A549 (cell line): ENCODE results near the gene OPCML. TPM values are rescaled to one million over a fixed set of nuclear protein-coding genes. Genes with fewer than 3 reads are reported as not detected.

Source experiments
- ATAC-seq, 2 experiments: fragments of 200-7000 bp in 1 of 2; fragments of >200 bp in 1 of 2; cut with Nextera tagmentation in 1 of 2; cut with Tn5 transposase in 1 of 2; 3 replicates each; pipeline versions ENCODE4 v1.8.0 to v1.9.1; 2018 to 2020; ENCODE audit warnings: mild to moderate bottlenecking in 1 of 2, moderate library complexity in 1 of 2
- CTCF ChIA-PET: fragments of 300-600 bp; sonication (Branson Sonifier 250); formaldehyde crosslinking; extraction: SDS; loops from one replicate; lab custom pipeline; 2021; ENCODE audit warnings: antibody characterized with exemption, inconsistent platforms; lab: Yijun Ruan, JAX
- POLR2A ChIA-PET: fragments of 350-600 bp; formaldehyde crosslinking; extraction: SDS; loops from one replicate; lab custom pipeline; 2021; ENCODE audit warnings: antibody characterized with exemption, inconsistent platforms; lab: Yijun Ruan, JAX
- DNase-seq, 2 experiments: peaks; one replicate each; pipeline versions ENCODE4 v3.0.0 to v3.0.0-alpha.2; 2011 to 2016; ENCODE audit warnings: low read depth in 1 of 2, low spot score in 1 of 2
- FAIRE-seq: peaks from 2 replicates; lab custom pipeline; 2011; peaks lifted over from hg19 to GRCh38; lab: Jason Lieb, UNC
- H3K27ac ChIP-seq, 2 experiments: fragments of >200 bp; sonication (Bioruptor Twin); formaldehyde crosslinking; 3 replicates each; pipeline ENCODE4 v1.5.1; 2016 to 2017
- H3K4me1 ChIP-seq: fragments of >200 bp; sonication (Bioruptor Twin); formaldehyde crosslinking; 3 replicates; pipeline ENCODE4 v1.6.1; 2016
- H3K4me2 ChIP-seq: fragments of >200 bp; sonication (Bioruptor Twin); formaldehyde crosslinking; 3 replicates; pipeline ENCODE4 v1.6.1; 2016
- H3K4me3 ChIP-seq: fragments of >200 bp; sonication (Bioruptor Twin); formaldehyde crosslinking; 3 replicates; pipeline ENCODE4 v1.5.1; 2016
- H3K9me3 ChIP-seq: fragments of >200 bp; sonication (Bioruptor Twin); formaldehyde crosslinking; 3 replicates; pipeline ENCODE4 v1.6.1; 2016
- CEBPB ChIP-seq, 2 experiments: fragments of >200 bp in 1 of 2; sonication (Bioruptor Twin) in 1 of 2; formaldehyde crosslinking in 1 of 2; IDR thresholded peaks; 2 replicates each; pipeline ENCODE4 v1.6.1; 2012 to 2016
- CHD2 ChIP-seq: fragments of 150-350 bp; IDR thresholded peaks from 2 replicates; pipeline ENCODE4 v1.6.1; 2014; ENCODE audit warnings: low read length; ENCODE audit not compliant: partially characterized antibody
- EHF ChIP-seq: fragments of 250-450 bp; sonication (Bioruptor Pico); IDR thresholded peaks from 2 replicates; pipeline ENCODE4 v1.5.0; 2020; ENCODE audit warnings: mild to moderate bottlenecking
- EHMT2 ChIP-seq: fragments of 200-600 bp; sonication (generic); IDR thresholded peaks from 2 replicates; pipeline ENCODE4 v1.6.1; 2016; ENCODE audit warnings: antibody characterized with exemption, low read depth, mild to moderate bottlenecking, moderate library complexity
- EP300 ChIP-seq, 2 experiments: fragments of >200 bp; sonication (Bioruptor Twin); formaldehyde crosslinking; IDR thresholded peaks; 2 replicates in 1 of 2; 3 replicates in 1 of 2; pipeline ENCODE4 v1.6.1; 2016 to 2017
- ESRRA ChIP-seq: fragments of 150-350 bp; IDR thresholded peaks from 2 replicates; pipeline ENCODE4 v1.6.1; 2014; ENCODE audit warnings: mild to moderate bottlenecking, low read length, borderline replicate concordance
- FOSB ChIP-seq: fragments of 250-450 bp; sonication (Bioruptor Pico); IDR thresholded peaks from 2 replicates; pipeline ENCODE4 v1.5.0; 2020; ENCODE audit warnings: mild to moderate bottlenecking, moderate library complexity
- FOXS1 ChIP-seq: fragments of 250-450 bp; sonication (Bioruptor Pico); IDR thresholded peaks from 2 replicates; pipeline ENCODE4 v1.5.0; 2020; ENCODE audit warnings: mild to moderate bottlenecking, moderate library complexity
- HDAC2 ChIP-seq: fragments of 200-600 bp; sonication (generic); IDR thresholded peaks from 2 replicates; pipeline ENCODE4 v1.6.1; 2016
- HOXB13 ChIP-seq: fragments of 250-450 bp; sonication (Bioruptor Pico); IDR thresholded peaks from 2 replicates; pipeline ENCODE4 v1.5.0; 2020; ENCODE audit warnings: low read depth, mild to moderate bottlenecking, moderate library complexity
- KDM5A ChIP-seq: fragments of 200-600 bp; sonication (generic); IDR thresholded peaks from 2 replicates; pipeline ENCODE4 v1.6.1; 2016; ENCODE audit warnings: antibody characterized with exemption, mild to moderate bottlenecking
- MAX ChIP-seq: IDR thresholded peaks from 2 replicates; pipeline ENCODE4 v1.6.1; 2012
- NFE2L2 ChIP-seq: fragments of 150-350 bp; conservative IDR thresholded peaks from 2 replicates; pipeline ENCODE4 v1.6.1; 2014; ENCODE audit warnings: low read length
- POLR2A ChIP-seq: IDR thresholded peaks from 2 replicates; pipeline ENCODE4 v1.6.1; 2012; ENCODE audit warnings: mild to moderate bottlenecking, low read length
- POLR2AphosphoS2 ChIP-seq: conservative IDR thresholded peaks from 2 replicates; pipeline ENCODE4 v1.6.1; 2012; ENCODE audit warnings: low read length, improper control_type of control experiment, inconsistent platforms
- RAD21 ChIP-seq, 2 experiments: fragments of >200 bp in 1 of 2; sonication (Bioruptor Twin) in 1 of 2; formaldehyde crosslinking in 1 of 2; IDR thresholded peaks in 1 of 2; conservative IDR thresholded peaks in 1 of 2; 2 replicates in 1 of 2; 3 replicates in 1 of 2; pipeline ENCODE4 v1.6.1; 2012 to 2018; ENCODE audit warnings: inconsistent platforms in 1 of 2
- RCOR1 ChIP-seq: fragments of 150-350 bp; IDR thresholded peaks from 2 replicates; pipeline ENCODE4 v1.6.1; 2014; ENCODE audit warnings: antibody characterized with exemption, low read length, low read depth
- SMC3 ChIP-seq: fragments of >200 bp; sonication (Bioruptor Twin); formaldehyde crosslinking; IDR thresholded peaks from 3 replicates; pipeline ENCODE4 v1.6.1; 2018; ENCODE audit warnings: inconsistent platforms
- ZFP36 ChIP-seq: fragments of 450-650 bp; IDR thresholded peaks from 2 replicates; pipeline ENCODE4 v1.6.1; 2014; ENCODE audit warnings: borderline replicate concordance; ENCODE audit not compliant: partially characterized antibody
- WGBS: methylation state at CpG from one replicate; pipeline ENCODE4 v1.1.6; 2017; ENCODE audit errors: missing lambda C conversion rate; 5-methylcytosine and 5-hydroxymethylcytosine counted together
- polyA plus RNA-seq, 4 experiments: library from polyadenylated mRNA; depleted of rRNA in 3 of 4; stranded (reverse); fragments of >200 nt; fragmentation: RNase III in 1 of 4; extraction: RNeasy Plus Mini Kit Qiagen cat#74134 plus additional on column Dnase treatment in 1 of 4; gene quantifications; 2 replicates in 3 of 4; 3 replicates in 1 of 4; pipeline ENCODE4 v1.2.3, GENCODE V29; 2011 to 2017
- TF ChIP-seq, protein P1 (sequence below): fragments of 250-450 bp; sonication (Bioruptor Pico); IDR thresholded peaks from 2 replicates; pipeline ENCODE4 v1.5.0; 2020; ENCODE audit warnings: low read depth, mild to moderate bottlenecking, moderate library complexity
- TF ChIP-seq, protein P2 (sequence below): fragments of 450-650 bp; IDR thresholded peaks from 2 replicates; pipeline ENCODE4 v1.6.1; 2014; ENCODE audit warnings: antibody characterized with exemption
- TF ChIP-seq, protein P3 (sequence below): fragments of >200 bp; sonication (Bioruptor Twin); formaldehyde crosslinking; IDR thresholded peaks from 3 replicates; pipeline ENCODE4 v1.5.1; 2016
- TF ChIP-seq, protein P4 (sequence below): fragments of 200-600 bp; sonication (generic); IDR thresholded peaks from 2 replicates; pipeline ENCODE4 v1.6.1; 2016; ENCODE audit warnings: antibody characterized with exemption, mild to moderate bottlenecking, moderate library complexity
- TF ChIP-seq, protein P5 (sequence below): fragments of 150-350 bp; IDR thresholded peaks from 2 replicates; pipeline ENCODE4 v1.6.1; 2014; ENCODE audit warnings: low read depth, mild to moderate bottlenecking, low read length

The OPCML gene
- polyA plus RNA-seq, 2 of the 4 experiments (the other 2 are of a cell fraction) = not detected

DNA sequence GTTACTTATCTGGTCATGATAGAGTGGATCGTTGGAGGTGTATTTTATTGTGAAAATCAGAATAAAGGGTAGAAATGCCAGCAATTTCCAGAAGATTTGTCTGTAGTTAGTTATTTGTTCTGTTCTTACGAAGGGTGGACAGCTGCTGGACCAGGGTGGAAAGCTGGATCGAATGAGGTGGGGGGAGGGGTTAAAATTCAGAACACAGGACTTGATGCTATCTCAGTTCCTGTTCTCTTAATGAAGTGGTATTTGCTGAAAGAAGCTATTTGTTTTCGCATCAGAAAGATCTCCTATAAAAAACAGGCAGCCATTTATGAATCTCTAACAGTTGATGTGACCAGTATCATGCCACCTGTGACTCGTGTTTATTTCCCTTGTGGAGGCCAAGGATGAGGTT is 556.2 kb downstream of the OPCML start:
- ATAC-seq = no peak
- CTCF ChIA-PET = no interaction called here
- no peak overlapping the region for H3K4me3 ChIP-seq

GRCh38 chr11:132973686-132974085 is 558.6 kb downstream of the OPCML start:
- no peak for ATAC-seq
- CTCF ChIA-PET = no interaction called here
- FAIRE-seq = no peak

More for the DNA sequence above, 556.2 kb downstream of the OPCML start:
- DNase-seq (no peak), FAIRE-seq (no peak)
- TF ChIP-seq ESRRA = no peak
- TF ChIP-seq RAD21 (conservative IDR thresholded peaks at IDR 0.05 in 1 of 2, IDR thresholded peaks at IDR 0.05 in 1 of 2) = no peak
- no peak for TF ChIP-seq FOXS1
- TF ChIP-seq NFE2L2 = no peak
- no peak for TF ChIP-seq MAX
- TF ChIP-seq, protein P1, sequence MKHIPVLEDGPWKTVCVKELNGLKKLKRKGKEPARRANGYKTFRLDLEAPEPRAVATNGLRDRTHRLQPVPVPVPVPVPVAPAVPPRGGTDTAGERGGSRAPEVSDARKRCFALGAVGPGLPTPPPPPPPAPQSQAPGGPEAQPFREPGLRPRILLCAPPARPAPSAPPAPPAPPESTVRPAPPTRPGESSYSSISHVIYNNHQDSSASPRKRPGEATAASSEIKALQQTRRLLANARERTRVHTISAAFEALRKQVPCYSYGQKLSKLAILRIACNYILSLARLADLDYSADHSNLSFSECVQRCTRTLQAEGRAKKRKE (CRISPR knock-in tag) = no peak
- TF ChIP-seq POLR2AphosphoS2 = no peak
- TF ChIP-seq, protein P2, sequence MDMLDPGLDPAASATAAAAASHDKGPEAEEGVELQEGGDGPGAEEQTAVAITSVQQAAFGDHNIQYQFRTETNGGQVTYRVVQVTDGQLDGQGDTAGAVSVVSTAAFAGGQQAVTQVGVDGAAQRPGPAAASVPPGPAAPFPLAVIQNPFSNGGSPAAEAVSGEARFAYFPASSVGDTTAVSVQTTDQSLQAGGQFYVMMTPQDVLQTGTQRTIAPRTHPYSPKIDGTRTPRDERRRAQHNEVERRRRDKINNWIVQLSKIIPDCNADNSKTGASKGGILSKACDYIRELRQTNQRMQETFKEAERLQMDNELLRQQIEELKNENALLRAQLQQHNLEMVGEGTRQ = no peak
- TF ChIP-seq FOSB = no peak
- no peak for TF ChIP-seq POLR2A
- no peak for TF ChIP-seq HOXB13 (CRISPR knock-in tag)
- no peak for TF ChIP-seq SMC3
- no peak for TF ChIP-seq CEBPB (IDR thresholded peaks at IDR 0.05)
- TF ChIP-seq, protein P3, sequence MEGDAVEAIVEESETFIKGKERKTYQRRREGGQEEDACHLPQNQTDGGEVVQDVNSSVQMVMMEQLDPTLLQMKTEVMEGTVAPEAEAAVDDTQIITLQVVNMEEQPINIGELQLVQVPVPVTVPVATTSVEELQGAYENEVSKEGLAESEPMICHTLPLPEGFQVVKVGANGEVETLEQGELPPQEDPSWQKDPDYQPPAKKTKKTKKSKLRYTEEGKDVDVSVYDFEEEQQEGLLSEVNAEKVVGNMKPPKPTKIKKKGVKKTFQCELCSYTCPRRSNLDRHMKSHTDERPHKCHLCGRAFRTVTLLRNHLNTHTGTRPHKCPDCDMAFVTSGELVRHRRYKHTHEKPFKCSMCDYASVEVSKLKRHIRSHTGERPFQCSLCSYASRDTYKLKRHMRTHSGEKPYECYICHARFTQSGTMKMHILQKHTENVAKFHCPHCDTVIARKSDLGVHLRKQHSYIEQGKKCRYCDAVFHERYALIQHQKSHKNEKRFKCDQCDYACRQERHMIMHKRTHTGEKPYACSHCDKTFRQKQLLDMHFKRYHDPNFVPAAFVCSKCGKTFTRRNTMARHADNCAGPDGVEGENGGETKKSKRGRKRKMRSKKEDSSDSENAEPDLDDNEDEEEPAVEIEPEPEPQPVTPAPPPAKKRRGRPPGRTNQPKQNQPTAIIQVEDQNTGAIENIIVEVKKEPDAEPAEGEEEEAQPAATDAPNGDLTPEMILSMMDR = no peak
- TF ChIP-seq CHD2 = no peak
- no peak for TF ChIP-seq ZFP36
- no peak for TF ChIP-seq EP300 (IDR thresholded peaks at IDR 0.05)
- no peak for TF ChIP-seq RCOR1
- no peaks in the 10 kb centered on the region for H3K9me3 ChIP-seq
- POLR2A ChIA-PET = no interaction called here
- WGBS = 2% methylated on average over 5 of the region's 5 CpGs
- H3K4me2 ChIP-seq = no peak overlapping the region
- H3K4me1 ChIP-seq = no peaks in the 10 kb centered on the region
- no peak overlapping the region for H3K27ac ChIP-seq

More at GRCh38 chr11:132973686-132974085, 558.6 kb downstream of the OPCML start:
- WGBS = 4% methylated on average over 5 of the region's 6 CpGs
- no peak overlapping the region for H3K4me3 ChIP-seq
- H3K9me3 ChIP-seq = no peaks in the 10 kb centered on the region
- H3K27ac ChIP-seq = no peak overlapping the region
- no peaks in the 10 kb centered on the region for H3K4me1 ChIP-seq
- TF ChIP-seq, protein P1 (CRISPR knock-in tag) = no peak
- TF ChIP-seq CHD2 (no peak), EHF (CRISPR knock-in tag) (no peak), RCOR1 (no peak), EHMT2 (no peak), HDAC2 (no peak), KDM5A (no peak)
- TF ChIP-seq, protein P4, sequence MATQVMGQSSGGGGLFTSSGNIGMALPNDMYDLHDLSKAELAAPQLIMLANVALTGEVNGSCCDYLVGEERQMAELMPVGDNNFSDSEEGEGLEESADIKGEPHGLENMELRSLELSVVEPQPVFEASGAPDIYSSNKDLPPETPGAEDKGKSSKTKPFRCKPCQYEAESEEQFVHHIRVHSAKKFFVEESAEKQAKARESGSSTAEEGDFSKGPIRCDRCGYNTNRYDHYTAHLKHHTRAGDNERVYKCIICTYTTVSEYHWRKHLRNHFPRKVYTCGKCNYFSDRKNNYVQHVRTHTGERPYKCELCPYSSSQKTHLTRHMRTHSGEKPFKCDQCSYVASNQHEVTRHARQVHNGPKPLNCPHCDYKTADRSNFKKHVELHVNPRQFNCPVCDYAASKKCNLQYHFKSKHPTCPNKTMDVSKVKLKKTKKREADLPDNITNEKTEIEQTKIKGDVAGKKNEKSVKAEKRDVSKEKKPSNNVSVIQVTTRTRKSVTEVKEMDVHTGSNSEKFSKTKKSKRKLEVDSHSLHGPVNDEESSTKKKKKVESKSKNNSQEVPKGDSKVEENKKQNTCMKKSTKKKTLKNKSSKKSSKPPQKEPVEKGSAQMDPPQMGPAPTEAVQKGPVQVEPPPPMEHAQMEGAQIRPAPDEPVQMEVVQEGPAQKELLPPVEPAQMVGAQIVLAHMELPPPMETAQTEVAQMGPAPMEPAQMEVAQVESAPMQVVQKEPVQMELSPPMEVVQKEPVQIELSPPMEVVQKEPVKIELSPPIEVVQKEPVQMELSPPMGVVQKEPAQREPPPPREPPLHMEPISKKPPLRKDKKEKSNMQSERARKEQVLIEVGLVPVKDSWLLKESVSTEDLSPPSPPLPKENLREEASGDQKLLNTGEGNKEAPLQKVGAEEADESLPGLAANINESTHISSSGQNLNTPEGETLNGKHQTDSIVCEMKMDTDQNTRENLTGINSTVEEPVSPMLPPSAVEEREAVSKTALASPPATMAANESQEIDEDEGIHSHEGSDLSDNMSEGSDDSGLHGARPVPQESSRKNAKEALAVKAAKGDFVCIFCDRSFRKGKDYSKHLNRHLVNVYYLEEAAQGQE = no peak
- TF ChIP-seq, protein P5, sequence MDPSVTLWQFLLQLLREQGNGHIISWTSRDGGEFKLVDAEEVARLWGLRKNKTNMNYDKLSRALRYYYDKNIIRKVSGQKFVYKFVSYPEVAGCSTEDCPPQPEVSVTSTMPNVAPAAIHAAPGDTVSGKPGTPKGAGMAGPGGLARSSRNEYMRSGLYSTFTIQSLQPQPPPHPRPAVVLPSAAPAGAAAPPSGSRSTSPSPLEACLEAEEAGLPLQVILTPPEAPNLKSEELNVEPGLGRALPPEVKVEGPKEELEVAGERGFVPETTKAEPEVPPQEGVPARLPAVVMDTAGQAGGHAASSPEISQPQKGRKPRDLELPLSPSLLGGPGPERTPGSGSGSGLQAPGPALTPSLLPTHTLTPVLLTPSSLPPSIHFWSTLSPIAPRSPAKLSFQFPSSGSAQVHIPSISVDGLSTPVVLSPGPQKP = no peak
- H3K4me2 ChIP-seq = no peak overlapping the region
- POLR2A ChIA-PET = no interaction called here
- DNase-seq = no peak
